ENCODE measurements around the gene DPP3. TPM values are rescaled to one million over a fixed set of nuclear protein-coding genes. Genes with fewer than 3 reads are reported as not detected.
"Not testable (repeated sequence)": the region's sequence is repeated elsewhere in the genome, so short reads cannot be mapped to it uniquely, and the experiment has no call there.

Gene DPP3
- total RNA-seq, 2 donors from 2014 or later = 77.4 to 122 TPM

DNA sequence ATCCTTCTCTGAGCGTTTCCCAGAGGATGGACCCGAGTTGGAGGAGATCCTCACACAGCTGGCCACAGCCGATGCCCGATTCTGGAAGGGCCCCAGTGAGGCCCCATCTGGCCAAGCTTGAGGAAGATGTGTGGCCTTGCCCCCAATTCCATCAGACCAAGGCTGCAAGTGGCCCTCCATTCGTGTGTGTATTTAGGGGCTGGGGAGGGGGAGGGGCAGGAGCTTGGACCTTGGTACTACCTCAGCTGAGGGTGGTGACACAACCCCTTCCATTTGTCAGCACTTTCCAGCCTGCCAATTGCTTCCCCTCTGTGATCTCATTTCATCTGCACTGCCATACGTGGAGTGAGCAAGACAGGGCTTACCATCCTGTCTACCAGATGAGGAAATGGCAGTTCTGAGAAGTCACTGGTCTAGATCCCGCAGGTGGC, 28.9 kb downstream of the DPP3 start:
- Mint-ChIP-seq H3K27ac (no peak overlapping the region), H3K36me3 (peaks cover 5% of the 10 kb centered on the region)

DNA sequence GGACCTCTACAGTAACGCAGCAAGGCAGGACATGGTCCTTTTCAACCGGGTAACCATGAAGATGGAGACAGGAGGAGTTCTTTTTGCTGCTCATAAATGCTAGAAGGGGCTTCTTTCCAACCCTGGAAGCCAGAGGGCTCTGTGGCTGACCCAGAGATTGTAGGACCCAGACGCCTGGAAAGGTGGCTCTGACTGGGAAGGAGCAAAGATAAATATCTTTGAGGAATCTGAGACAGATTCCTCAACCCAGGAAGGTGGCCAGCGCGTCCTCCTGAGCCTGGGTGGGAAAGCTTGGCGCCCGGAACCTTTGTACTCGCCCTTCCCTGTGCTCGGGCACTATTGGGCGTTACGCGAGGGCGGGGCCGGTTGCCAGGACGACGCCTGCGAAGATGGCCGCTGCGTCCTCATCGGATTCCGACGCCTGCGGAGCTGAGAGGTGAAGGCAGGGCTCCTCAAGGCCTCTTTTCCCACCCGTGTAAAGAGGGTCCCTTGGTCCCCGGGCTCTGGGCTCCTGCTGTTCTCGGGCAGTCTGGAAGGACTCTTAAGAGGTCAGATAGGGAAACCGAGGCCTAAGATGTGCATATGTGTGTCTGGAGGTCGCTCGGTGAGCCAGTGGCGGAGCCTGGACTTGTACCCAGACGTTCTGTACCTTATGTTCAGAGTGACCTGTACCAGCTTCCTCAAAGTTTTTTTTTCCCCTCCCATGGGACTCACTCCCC, 30.2 kb downstream of the DPP3 start, which contains the start of gene BBS1:
TSS of gene BBS1 (plus strand) at position 365 of the 719 bp plus-strand sequence. CDS start at position 390, 25 bp downstream.
- no peaks in the 10 kb centered on the region for H3K27me3 Mint-ChIP-seq
- peak; percentile 87 for DNase-seq (ENCODE audit: low spot score)
- H3K4me1 Mint-ChIP-seq (ENCODE audit: low read depth in 2 of 2) = peaks cover 8 to 10% of the 10 kb centered on the region in 2 donors
- peak within 1 kb of the TSS; percentile 92 for H3K4me3 Mint-ChIP-seq
- peak within 1 kb of the TSS; percentile 41 to 52 for H3K27ac Mint-ChIP-seq
- peaks cover 5% of the 10 kb centered on the region for H3K36me3 Mint-ChIP-seq
- ATAC-seq = peak; percentile 94 to 96
- H3K9me3 Mint-ChIP-seq = no peaks in the 10 kb centered on the region

More for the DNA sequence above, 28.9 kb downstream of the DPP3 start:
- no peak for ATAC-seq
- Mint-ChIP-seq H3K9me3 (no peaks in the 10 kb centered on the region), H3K27me3 (no peaks in the 10 kb centered on the region), H3K4me3 (no peak overlapping the region), H3K4me1 (ENCODE audit: low read depth in 2 of 2) (peaks cover 8 to 10% of the 10 kb centered on the region in 2 donors)
- no peak for DNase-seq (ENCODE audit: low spot score)

DNA sequence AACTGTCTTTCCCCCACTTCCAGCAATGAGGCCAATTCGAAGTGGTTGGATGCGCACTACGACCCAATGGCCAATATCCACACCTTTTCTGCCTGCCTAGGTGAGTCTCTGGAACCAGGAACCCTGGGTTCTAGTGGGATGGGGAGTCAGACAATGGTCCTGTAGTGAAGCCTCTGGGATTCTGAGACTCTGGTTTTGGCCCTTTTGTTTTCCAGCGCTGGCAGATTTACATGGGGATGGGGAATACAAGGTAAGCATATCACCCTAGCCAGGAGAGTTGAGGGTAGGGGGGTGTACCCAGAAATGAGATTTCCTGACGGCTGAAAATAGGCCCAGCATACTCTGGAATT, 30.7 kb downstream of the DPP3 start:
- Mint-ChIP-seq H3K27me3 (no peaks in the 10 kb centered on the region), H3K9me3 (no peaks in the 10 kb centered on the region), H3K4me1 (ENCODE audit: low read depth in 2 of 2) (peaks cover 8 to 10% of the 10 kb centered on the region in 2 donors), H3K27ac (peak overlapping the region; percentile 41 to 52), H3K36me3 (peaks cover 5% of the 10 kb centered on the region), H3K4me3 (peak overlapping the region; percentile 92)
- DNase-seq (ENCODE audit: low spot score) = no peak
- ATAC-seq = no peak

DNA sequence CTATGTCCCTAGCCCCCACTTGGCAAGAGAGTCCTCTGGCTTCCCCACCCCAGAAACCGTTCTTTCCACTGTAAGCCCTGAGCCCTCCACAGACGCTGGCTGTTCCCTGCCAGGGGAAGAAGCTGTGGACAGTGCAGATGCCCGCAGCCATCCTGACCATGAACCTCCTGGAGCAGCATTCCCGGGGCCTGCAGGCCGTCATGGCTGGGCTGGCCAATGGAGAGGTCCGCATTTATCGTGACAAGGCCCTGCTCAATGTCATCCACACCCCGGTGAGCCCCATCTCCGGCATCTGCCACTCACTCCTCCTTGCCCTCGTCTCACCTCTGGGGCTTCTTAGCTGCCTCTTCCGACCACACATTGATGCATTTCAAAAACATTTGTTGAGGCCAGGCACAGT, 43.4 kb downstream of the DPP3 start:
- ATAC-seq = no peak
- H3K4me1 Mint-ChIP-seq (ENCODE audit: low read depth in 2 of 2) = no peaks in the 10 kb centered on the region
- no peak overlapping the region for H3K27ac Mint-ChIP-seq
- no peak for DNase-seq (ENCODE audit: low spot score)
- H3K4me3 Mint-ChIP-seq = no peak overlapping the region
- H3K27me3 Mint-ChIP-seq = no peaks in the 10 kb centered on the region
- peaks cover 11% of the 10 kb centered on the region for H3K36me3 Mint-ChIP-seq
- no peaks in the 10 kb centered on the region for H3K9me3 Mint-ChIP-seq

DNA sequence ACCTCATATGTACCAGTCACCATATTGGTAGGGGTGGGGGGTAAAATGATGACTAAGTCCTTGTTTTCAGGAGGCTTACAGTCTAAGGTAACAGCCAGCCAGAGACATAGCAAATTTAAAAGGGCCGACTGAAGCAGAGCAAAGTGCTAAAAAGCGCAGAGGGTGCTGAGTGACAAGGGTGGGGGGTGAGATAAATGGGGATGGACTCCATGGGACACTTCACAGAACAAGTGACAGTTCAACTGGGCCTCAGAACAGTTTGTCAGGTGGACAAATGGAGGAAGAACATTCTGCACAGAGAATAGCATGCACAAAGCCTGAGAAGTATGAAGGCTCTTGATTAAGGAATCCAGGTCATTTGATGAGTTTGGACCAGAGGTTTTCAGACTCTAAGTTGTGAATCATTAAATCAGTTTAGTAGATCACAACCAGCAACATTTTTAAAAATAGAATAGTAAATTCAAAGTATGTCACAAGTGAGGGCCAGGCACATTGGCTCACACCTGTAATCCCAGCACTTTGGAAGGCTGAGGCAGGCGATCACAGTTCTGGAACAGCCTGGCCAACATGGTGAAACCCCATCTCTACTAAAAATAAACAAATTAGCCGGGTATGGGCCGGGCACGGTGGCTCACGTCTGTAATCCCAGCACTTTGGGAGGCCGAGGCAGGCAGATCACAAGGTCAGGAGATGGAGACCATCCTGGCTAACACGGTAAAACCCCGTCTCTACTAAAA, 44.2 kb downstream of the DPP3 start:
- DNase-seq (ENCODE audit: low spot score) (no peak), ATAC-seq (no peak)
- Mint-ChIP-seq H3K4me3 (no peak overlapping the region), H3K36me3 (peaks cover 11% of the 10 kb centered on the region), H3K27me3 (no peaks in the 10 kb centered on the region), H3K4me1 (ENCODE audit: low read depth in 2 of 2) (no peaks in the 10 kb centered on the region), H3K27ac (no peak overlapping the region), H3K9me3 (no peaks in the 10 kb centered on the region)

DNA sequence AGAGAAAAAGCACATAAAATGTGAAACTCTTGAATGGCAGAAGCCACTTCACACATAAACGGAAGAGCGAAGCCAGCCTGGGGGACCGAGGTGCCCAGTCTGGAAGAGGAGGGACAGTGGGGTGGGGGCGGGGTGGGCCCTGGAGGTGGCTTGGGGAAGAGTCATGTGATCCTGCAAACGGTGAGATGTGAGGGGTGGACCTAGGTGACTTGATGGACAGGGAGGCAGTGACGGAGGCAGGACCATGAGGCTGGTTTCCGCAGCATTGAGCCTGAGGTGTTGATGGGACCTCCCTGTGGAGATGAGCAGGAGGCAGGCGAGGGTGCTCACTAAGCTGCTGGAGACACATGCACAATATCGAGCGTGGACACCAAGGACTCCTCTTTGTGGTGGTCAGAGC, 48.8 kb downstream of the DPP3 start:
- Mint-ChIP-seq H3K9me3 (no peaks in the 10 kb centered on the region), H3K4me3 (no peak overlapping the region), H3K27ac (no peak overlapping the region), H3K4me1 (ENCODE audit: low read depth in 2 of 2) (peaks cover 5 to 12% of the 10 kb centered on the region in 2 donors), H3K27me3 (no peaks in the 10 kb centered on the region), H3K36me3 (no peaks in the 10 kb centered on the region)
- no peak for ATAC-seq
- DNase-seq (ENCODE audit: low spot score) = no peak

DNA sequence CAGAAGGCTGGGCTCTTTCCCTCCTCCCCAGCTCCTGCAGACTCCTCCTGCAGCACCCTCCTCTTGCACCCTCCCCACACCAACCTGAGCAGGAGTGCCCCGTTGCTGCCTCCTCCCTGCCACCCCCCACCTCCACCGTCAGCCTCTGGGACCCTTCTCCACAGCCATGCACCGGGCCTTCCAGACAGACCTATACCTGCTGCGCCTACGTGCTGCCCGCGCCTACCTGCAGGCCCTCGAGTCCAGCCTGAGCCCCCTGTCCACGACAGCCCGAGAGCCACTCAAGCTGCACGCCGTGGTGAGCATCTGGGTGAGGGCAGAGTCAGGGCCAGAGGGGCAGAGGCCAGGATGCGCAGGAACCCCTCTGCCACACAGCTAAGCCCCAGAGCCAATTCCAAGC, 49.4 kb downstream of the DPP3 start:
- Mint-ChIP-seq H3K4me3 (no peak overlapping the region), H3K27me3 (no peaks in the 10 kb centered on the region), H3K36me3 (no peaks in the 10 kb centered on the region), H3K4me1 (ENCODE audit: low read depth in 2 of 2) (peaks cover 5 to 12% of the 10 kb centered on the region in 2 donors), H3K9me3 (no peaks in the 10 kb centered on the region), H3K27ac (no peak overlapping the region)
- DNase-seq (ENCODE audit: low spot score) = no peak
- peak in 1 of 2 donors; percentile 51 for ATAC-seq

DNA sequence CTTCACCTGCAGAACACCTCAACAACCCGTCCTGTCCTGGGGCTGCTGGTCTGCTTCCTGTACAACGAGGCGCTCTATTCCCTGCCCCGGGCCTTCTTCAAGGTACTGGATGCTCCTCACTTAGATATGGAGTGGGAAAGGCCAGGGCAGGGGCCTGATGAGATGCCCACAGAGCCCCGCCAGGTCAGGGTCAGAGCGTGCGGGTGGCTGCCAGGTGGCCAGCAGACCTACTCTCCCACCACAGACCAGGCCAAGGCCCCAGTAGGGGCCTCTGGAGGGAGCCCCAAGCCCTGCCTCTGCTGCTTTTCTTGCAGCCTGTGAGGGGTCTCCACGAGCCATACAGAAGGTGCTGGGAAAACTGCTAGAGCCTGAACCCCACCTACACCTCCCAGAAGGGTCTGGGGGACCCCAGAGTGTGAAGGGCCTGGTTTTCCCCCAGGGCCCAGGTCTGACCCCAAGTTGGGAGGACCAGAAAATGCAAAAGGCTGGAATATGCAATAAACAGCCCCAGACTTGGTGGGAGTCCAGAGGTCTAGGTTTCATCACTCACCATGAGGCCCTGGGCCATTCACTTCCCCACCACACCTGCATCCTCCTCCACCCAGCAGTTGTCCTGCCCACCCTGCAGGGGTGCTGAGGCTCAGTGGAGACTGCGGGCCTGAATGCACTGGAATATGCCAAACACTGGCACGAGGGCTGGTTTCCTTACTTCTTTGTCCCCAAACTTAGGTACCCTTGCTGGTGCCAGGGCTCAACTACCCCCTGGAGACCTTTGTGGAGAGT, 50.9 kb downstream of the DPP3 start:
- H3K4me3 Mint-ChIP-seq = no peak overlapping the region
- H3K36me3 Mint-ChIP-seq = peaks cover 6% of the 10 kb centered on the region
- DNase-seq (ENCODE audit: low spot score) (no peak), ATAC-seq (peak in 1 of 2 donors; percentile 38)
- no peak overlapping the region for H3K27ac Mint-ChIP-seq
- H3K27me3 Mint-ChIP-seq = no peaks in the 10 kb centered on the region
- H3K4me1 Mint-ChIP-seq (ENCODE audit: low read depth in 2 of 2) = peaks cover 5 to 16% of the 10 kb centered on the region in 2 donors
- H3K9me3 Mint-ChIP-seq = no peaks in the 10 kb centered on the region

DNA sequence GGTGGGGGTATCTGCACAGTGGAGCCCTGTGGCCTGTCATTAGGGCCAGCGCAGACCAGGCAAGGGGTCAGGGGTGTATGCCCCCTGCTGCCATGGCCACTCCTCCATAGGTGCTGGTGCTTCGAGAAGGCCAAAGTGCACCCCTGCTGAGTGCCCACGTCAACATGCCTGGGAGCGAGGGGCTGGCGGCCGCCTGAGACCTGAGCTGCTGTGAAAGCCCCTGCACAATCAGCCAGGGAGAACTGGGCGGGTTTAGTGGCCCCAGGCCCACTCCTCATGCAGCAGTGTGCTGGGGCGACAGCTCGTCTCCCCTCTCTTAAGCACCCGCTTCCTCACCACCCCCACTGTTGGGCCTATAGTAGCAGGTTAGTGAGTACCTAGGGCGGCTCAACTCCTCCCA, 51.6 kb downstream of the DPP3 start:
- H3K4me1 Mint-ChIP-seq (ENCODE audit: low read depth in 2 of 2) = peaks cover 5 to 16% of the 10 kb centered on the region in 2 donors
- no peaks in the 10 kb centered on the region for H3K9me3 Mint-ChIP-seq
- no peak overlapping the region for H3K4me3 Mint-ChIP-seq
- DNase-seq (ENCODE audit: low spot score) = no peak
- H3K27ac Mint-ChIP-seq = no peak overlapping the region
- H3K27me3 Mint-ChIP-seq = no peaks in the 10 kb centered on the region
- no peak for ATAC-seq
- H3K36me3 Mint-ChIP-seq = peaks cover 6% of the 10 kb centered on the region

DNA sequence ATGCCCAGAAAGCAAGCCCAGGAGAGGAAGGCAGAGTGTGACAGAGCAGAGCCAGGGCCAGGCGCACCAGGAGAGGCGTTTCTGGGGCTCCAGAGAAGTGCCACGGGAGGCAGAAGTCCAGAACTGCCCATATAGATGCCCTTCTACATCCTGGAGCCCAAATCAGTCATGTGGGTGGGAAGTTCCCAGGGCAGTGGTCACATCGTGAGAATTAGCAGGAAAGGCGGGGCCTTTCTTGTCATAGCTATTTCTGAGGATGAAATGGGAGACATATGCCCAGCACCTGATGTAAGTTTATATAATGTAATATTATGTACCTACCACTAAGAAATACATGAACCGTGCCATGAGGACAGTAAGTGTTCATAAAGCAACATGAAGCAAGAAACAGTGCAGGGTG, 52.5 kb downstream of the DPP3 start:
- no peak overlapping the region for H3K4me3 Mint-ChIP-seq
- no peaks in the 10 kb centered on the region for H3K27me3 Mint-ChIP-seq
- no peak for DNase-seq (ENCODE audit: low spot score)
- H3K4me1 Mint-ChIP-seq (ENCODE audit: low read depth in 2 of 2) = peaks cover 5 to 16% of the 10 kb centered on the region in 2 donors
- peaks cover 6% of the 10 kb centered on the region for H3K36me3 Mint-ChIP-seq
- ATAC-seq = no peak
- no peaks in the 10 kb centered on the region for H3K9me3 Mint-ChIP-seq
- peak overlapping the region in 1 of 2 donors; percentile 74 for H3K27ac Mint-ChIP-seq

DNA sequence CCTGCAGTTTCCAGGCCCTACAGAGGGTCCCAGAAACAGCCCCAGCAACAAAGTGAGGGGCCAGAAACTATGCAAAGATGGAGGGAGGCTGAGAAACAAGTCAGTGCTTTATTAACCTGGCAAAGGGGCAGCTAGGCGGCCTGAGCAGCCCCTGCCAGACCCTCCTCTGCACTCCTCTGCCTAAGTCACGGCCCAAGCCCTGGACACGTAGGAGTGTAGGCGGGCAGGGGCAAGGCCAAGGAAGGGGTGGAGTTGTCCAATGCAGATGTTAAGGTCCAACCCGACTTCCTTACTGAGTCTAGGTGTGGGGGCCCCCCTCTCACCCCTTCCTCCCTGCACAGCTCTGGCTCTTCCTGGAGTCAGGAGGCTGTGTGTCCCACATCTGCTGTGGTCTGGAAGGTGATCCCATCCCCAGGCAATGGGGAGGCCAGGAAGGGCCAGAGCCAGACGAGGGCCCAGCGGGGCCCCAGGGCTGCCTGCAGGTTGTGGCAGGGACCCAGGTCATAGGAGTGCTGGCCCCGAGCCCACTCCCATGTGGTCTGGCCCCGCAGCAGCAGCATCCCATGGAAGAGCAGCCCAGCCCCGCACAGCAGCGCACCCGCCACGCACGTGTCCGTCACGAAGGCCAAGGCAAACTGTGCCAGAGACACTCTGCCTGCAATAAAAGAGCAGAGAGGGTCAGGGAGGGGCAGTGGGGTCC, 59.1 kb downstream of the DPP3 start:
- peaks cover 20% of the 10 kb centered on the region for H3K36me3 Mint-ChIP-seq

DNA sequence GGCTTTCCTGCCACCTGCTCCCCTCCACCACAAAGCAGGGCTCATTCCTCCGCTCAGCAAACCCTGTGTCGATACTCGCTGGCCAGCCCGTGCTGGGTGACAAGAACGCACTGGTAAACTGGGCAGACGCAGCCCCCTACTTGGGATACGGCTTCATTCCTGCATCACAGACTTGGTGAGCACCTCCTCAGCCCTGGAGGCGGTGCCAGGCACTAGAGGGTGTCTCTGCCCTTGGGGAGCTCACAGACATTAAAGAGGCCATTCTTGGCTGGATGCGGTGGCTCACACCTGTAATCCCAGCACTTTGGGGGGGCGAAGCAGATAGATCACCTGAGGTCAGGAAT, 59.6 kb downstream of the DPP3 start:
- H3K27ac Mint-ChIP-seq = no peak overlapping the region

More for the DNA sequence above, 59.1 kb downstream of the DPP3 start:
- DNase-seq (ENCODE audit: low spot score) (no peak), ATAC-seq (no peak)
- H3K27ac Mint-ChIP-seq = no peak overlapping the region
- no peaks in the 10 kb centered on the region for H3K9me3 Mint-ChIP-seq
- no peaks in the 10 kb centered on the region for H3K27me3 Mint-ChIP-seq
- no peak overlapping the region for H3K4me3 Mint-ChIP-seq
- peaks cover 26 to 38% of the 10 kb centered on the region in 2 donors for H3K4me1 Mint-ChIP-seq (ENCODE audit: low read depth in 2 of 2)

DNA sequence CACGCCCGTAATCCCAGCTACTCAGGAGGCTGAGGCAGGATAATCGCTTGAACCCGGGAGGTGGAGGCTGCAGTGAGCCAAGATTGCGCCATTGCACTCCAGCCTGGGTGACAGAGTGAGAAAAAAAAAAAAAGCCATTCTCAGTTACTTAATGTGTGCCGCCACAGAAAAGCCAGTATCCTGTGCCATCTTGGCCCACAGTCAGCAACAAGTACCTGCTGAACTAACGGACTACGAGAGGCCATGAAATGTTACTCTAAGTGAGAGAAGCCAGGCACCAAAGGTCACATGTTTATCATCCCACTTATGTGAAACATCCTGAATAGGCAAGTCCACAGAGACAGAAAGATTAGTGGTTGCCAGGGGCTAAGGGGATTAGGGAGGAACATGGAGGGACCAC, 60.4 kb downstream of the DPP3 start:
- not testable (repeated sequence) for H3K27me3 Mint-ChIP-seq; H3K4me3 Mint-ChIP-seq; H3K9me3 Mint-ChIP-seq; DNase-seq (ENCODE audit: low spot score); ATAC-seq
- H3K4me1 Mint-ChIP-seq (ENCODE audit: low read depth in 2 of 2) = peaks cover 35 to 43% of the 10 kb centered on the region in 2 donors
- peaks cover 19% of the 10 kb centered on the region for H3K36me3 Mint-ChIP-seq
- H3K27ac Mint-ChIP-seq = peak overlapping the region; percentile 74 to 89

More for the DNA sequence above, 59.6 kb downstream of the DPP3 start:
- Mint-ChIP-seq H3K27me3 (no peaks in the 10 kb centered on the region), H3K4me3 (no peak overlapping the region), H3K36me3 (peaks cover 20% of the 10 kb centered on the region), H3K4me1 (ENCODE audit: low read depth in 2 of 2) (peaks cover 29 to 40% of the 10 kb centered on the region in 2 donors), H3K9me3 (no peaks in the 10 kb centered on the region)
- ATAC-seq (no peak), DNase-seq (ENCODE audit: low spot score) (no peak)
